BE2C (cell line): ENCODE data around the gene SMYD5.

ENCODE experiments used
- DNase-seq: peaks from one replicate; pipeline ENCODE4 v3.0.0-alpha.2; 2020
- H3K27me3 ChIP-seq: fragments of 250-450 bp; sonication (Bioruptor Pico); 2 replicates; pipeline ENCODE4 v1.5.1; 2020; ENCODE audit warnings: mild to moderate bottlenecking
- H3K36me3 ChIP-seq: fragments of 250-450 bp; sonication (Bioruptor Pico); 2 replicates; pipeline ENCODE4 v1.5.1; 2020; ENCODE audit warnings: mild to moderate bottlenecking
- H3K4me1 ChIP-seq: fragments of 250-450 bp; sonication (Bioruptor Pico); 2 replicates; pipeline ENCODE4 v1.5.1; 2020
- H3K4me3 ChIP-seq: 2 replicates; pipeline ENCODE4 v1.5.1; 2011; ENCODE audit warnings: low read depth, low read length
- H3K9me3 ChIP-seq: fragments of 250-450 bp; sonication (Bioruptor Pico); 2 replicates; pipeline ENCODE4 v1.5.1; 2020
- CTCF ChIP-seq: IDR thresholded peaks from 2 replicates; pipeline ENCODE4 v1.5.1; 2012; ENCODE audit warnings: mild to moderate bottlenecking, low read depth, low read length

Gene SMYD5

DNA sequence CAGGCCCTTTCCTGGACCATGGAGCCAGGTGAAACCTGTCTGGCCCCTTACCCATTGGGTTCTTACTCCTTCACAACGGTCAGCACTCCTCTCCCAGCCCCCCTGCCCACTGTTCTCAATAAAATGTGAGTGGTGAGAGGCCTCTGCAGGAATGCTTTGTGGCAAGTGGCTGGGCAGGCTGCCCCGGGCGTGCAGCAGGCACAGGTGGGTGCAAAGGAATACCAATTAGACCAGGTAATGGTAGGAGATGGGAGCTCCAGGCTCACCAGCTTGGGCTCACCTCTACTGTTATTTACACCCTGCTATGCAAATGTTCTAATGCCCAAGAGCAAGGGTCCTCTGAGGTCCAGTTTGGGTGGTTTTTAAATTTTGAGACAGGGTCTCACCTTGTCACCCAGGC, 13.0 kb downstream of the SMYD5 start:
- no peak for TF ChIP-seq CTCF
- no peaks in the 10 kb centered on the region for H3K9me3 ChIP-seq
- H3K36me3 ChIP-seq, result no peaks in the 10 kb centered on the region
- H3K4me1 ChIP-seq, result no peaks in the 10 kb centered on the region
- no peaks in the 10 kb centered on the region for H3K27me3 ChIP-seq
- no peak overlapping the region for H3K4me3 ChIP-seq
- no peak for DNase-seq

GRCh38 chr2:73228631-73229030, 14.6 kb downstream of the SMYD5 start:
- Histone ChIP-seq H3K4me1 (no peaks in the 10 kb centered on the region), H3K9me3 (no peaks in the 10 kb centered on the region), H3K27me3 (no peaks in the 10 kb centered on the region), H3K4me3 (no peak overlapping the region), H3K36me3 (no peaks in the 10 kb centered on the region)
- DNase-seq, result no peak
- TF ChIP-seq CTCF, result no peak

DNA sequence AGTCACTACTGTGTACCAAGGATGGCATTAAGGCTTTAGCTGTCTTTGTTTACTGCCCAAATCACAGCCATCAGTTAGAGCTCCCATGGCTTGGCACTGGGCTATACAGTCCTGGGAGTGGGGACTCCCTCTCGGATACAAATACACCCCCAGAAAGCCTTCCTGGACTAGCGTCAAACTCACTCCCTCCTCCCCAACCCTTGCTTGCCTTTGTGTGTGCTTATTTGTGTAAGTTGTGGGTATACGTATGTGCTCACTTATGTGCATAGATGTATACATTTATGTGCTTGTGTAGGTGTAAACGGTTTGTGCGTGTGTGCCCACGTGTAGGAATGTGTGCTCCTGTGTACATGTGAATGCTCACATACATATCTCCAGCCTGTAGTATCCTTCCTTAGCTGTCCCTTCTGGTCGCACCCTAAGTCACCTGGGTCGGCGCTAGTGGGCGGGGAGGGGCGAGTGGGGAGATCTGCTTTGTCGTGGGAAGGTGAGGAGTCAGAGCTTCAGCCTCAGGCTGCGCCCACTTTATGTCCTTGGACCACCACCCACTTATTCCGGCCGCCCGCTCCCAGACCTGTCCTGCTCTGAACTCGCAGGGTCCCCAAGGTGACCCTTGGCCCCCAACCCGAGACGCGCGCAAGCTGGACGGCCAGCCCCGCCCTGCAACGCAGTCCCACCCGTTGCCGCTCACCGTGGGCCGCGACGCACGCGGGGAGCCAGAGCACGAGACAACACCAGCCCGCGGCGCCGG, 18.5 kb downstream of the SMYD5 start:
- TF ChIP-seq CTCF, result no peak
- Histone ChIP-seq H3K4me3 (peak overlapping the region; percentile 69), H3K36me3 (no peaks in the 10 kb centered on the region), H3K9me3 (no peaks in the 10 kb centered on the region), H3K27me3 (no peaks in the 10 kb centered on the region), H3K4me1 (no peaks in the 10 kb centered on the region)
- DNase-seq, result peak; percentile 21

- peak; percentile 93 for DNase-seq
- no peaks in the 10 kb centered on the region for H3K36me3 ChIP-seq
- no peaks in the 10 kb centered on the region for H3K4me1 ChIP-seq
- H3K27me3 ChIP-seq, result no peaks in the 10 kb centered on the region
- H3K9me3 ChIP-seq, result no peaks in the 10 kb centered on the region
- H3K4me3 ChIP-seq, result peak within 1 kb of the TSS; percentile 84
- no peak for TF ChIP-seq CTCF
Measured at GRCh38 chr2:73233154-73233931, 19.3 kb downstream of the SMYD5 start, which contains the start of gene PRADC1. TSS of gene PRADC1 (minus strand) at chr2:73233239. CDS start at chr2:73233160, 79 bp downstream.

DNA sequence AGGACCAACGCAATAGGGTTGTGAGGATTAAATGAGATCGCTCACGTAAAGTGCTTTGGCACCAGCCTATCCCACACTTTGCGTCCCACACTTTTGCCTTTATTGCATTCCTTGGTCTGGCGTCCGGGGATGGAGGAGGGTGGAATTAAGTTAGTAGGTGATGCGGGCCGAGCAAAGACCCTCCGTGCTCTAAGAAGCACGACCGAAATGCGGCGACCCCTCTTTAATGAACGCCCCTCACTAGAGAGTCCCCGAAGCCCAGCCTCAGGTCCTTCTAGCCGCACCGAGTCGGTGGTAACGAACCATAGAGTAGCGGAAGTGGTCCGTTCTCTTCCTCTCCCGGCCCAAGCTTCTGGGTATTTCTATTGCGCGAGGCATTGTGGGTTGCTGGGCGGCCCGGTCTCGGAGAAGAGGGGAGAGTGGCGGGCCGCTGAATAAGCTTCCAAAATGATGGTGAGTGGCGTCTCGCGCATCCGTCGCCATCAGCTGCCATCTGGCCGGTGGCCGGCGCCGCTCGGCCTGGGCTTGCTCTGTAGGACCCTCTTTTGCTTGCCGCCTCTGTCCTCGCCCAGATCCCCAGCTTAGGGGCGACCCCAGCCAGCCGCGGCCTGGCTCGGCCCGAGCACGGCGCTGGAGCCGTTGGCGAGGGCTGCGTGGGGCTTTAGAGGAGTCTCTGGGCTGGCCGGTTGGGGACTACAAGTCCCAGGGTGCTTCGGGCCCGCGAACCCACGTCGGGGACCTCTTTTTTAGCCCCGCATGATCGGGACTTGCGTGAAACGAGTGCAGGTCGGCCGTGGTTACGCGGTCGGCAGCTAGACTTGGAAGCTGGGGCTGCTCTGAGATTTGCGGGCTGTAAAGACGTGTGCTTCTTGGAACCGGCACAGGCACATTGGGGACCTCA, 20.1 kb downstream of the SMYD5 start, which contains the start of gene CCT7:
TSS of gene CCT7 (plus strand) at position 377 of the 901 bp plus-strand sequence. CDS start at position 448, 71 bp downstream.
- Histone ChIP-seq H3K4me3 (peak within 1 kb of the TSS; percentile 84), H3K9me3 (no peaks in the 10 kb centered on the region), H3K36me3 (peaks cover 4% of the 10 kb centered on the region; the same call in 1 of the 2 replicates), H3K27me3 (no peaks in the 10 kb centered on the region), H3K4me1 (no peaks in the 10 kb centered on the region)
- no peak for TF ChIP-seq CTCF
- DNase-seq, result peak; percentile 78
